Measurements from ENCODE around the gene PCDHA7.
"Not testable (repeated sequence)": the region's sequence is repeated elsewhere in the genome, so short reads cannot be mapped to it uniquely, and the experiment has no call there.

PCDHA7 gene

GRCh38 chr5:140868721-140869554 lies 34.9 kb downstream of the PCDHA7 start, which contains the start of gene PCDHA11:
PCDHA11 (plus strand) TSS chr5:140868957; CDS start chr5:140869104, 147 bp downstream.
- no peak for DNase-seq

GRCh38 chr5:140869555-140869886 lies 35.5 kb downstream of the PCDHA7 start:
- DNase-seq, result no peak

GRCh38 chr5:140870221-140871201 lies 36.4 kb downstream of the PCDHA7 start:
- DNase-seq, result no peak

GRCh38 chr5:140875085-140876065 lies 41.3 kb downstream of the PCDHA7 start, which contains the start of gene PCDHA12:
PCDHA12 (plus strand) TSS chr5:140875308; CDS start chr5:140875473, 165 bp downstream.
- DNase-seq, result no peak

GRCh38 chr5:140876541-140877261 lies 42.6 kb downstream of the PCDHA7 start:
- DNase-seq, result not testable (repeated sequence)

- DNase-seq, result no peak
Observed at GRCh38 chr5:140877262-140877581, 43.2 kb downstream of the PCDHA7 start.

- DNase-seq, result no peak
Observed at GRCh38 chr5:140881889-140882590, 48.0 kb downstream of the PCDHA7 start, which contains the start of gene PCDHA13. PCDHA13 (plus strand) TSS chr5:140882124; CDS start chr5:140882269, 145 bp downstream.

- DNase-seq, result no peak
Observed at GRCh38 chr5:140882591-140882899, 48.5 kb downstream of the PCDHA7 start.

GRCh38 chr5:140883373-140883772 lies 49.3 kb downstream of the PCDHA7 start:
- DNase-seq, result no peak

- no peak for DNase-seq
Observed at GRCh38 chr5:140883927-140884697, 50.0 kb downstream of the PCDHA7 start.
